HCT116 (cell line): ENCODE measurements around the gene SBF2. TPM values are rescaled to one million over a fixed set of nuclear protein-coding genes. Genes with fewer than 3 reads are reported as not detected.

Experiments
- ATAC-seq: fragments of 200-7000 bp; cut with Tn5 transposase; 2 replicates; pipeline ENCODE4 v1.9.1; 2020; ENCODE audit warnings: mild to moderate bottlenecking, moderate library complexity
- BruUV-seq: library from RNA; stranded (reverse); fragments of 400-500 nt; replicated peaks from 2 replicates; lab custom pipeline; 2021; lab: Mats Ljungman, UMichigan
- CTCF ChIA-PET: fragments of 300-600 bp; sonication (Branson Sonifier 250); formaldehyde crosslinking; loops from one replicate; lab custom pipeline; 2021; ENCODE audit warnings: antibody characterized with exemption; lab: Charles Lee
- POLR2A ChIA-PET: fragments of 300-600, 350-600 bp; sonication (Branson Sonifier 250); formaldehyde crosslinking; loops from one replicate; lab custom pipeline; 2021; ENCODE audit warnings: antibody characterized with exemption; lab: Charles Lee
- RAD21 ChIA-PET, 2 experiments: fragments of 300-600 bp; sonication (Branson Sonifier 250); formaldehyde crosslinking; loops; one replicate each; lab custom pipeline; 2023; ENCODE audit warnings: low total read pairs in 2 of 2; ENCODE audit not compliant: uncharacterized antibody in 2 of 2, unreplicated experiment in 2 of 2, low non-redundant PET in 1 of 2; lab: Charles Lee
- DNase-seq: peaks from one replicate; pipeline ENCODE4 v3.0.0-alpha.2; 2010; ENCODE audit warnings: low read depth, low spot score
- H2AFZ ChIP-seq: fragments of 200-600 bp; shearing (Covaris generic), sonication (generic); 2 replicates; pipeline ENCODE4 v1.6.1; 2017; ENCODE audit warnings: low read depth, mixed run types, mixed read lengths, antibody characterized with exemption, low read length; ENCODE audit not compliant: poor library complexity, severe bottlenecking
- H3K27ac ChIP-seq: 2 replicates; pipeline ENCODE4 v1.5.1; 2012; ENCODE audit warnings: low read depth, low read length
- H3K27me3 ChIP-seq: fragments of 200-600 bp; sonication (generic); 2 replicates; pipeline ENCODE4 v1.6.1; 2016; ENCODE audit warnings: mixed run types, low read length, mixed read lengths; ENCODE audit not compliant: insufficient read depth
- H3K36me3 ChIP-seq, 2 experiments: fragments of 200-500 bp in 1 of 2; fragments of 200-600 bp in 1 of 2; sonication (Bioruptor generic) in 1 of 2; sonication (generic) in 1 of 2; 2 replicates each; pipeline versions ENCODE4 v1.5.1 to v1.6.1; 2014 to 2016; ENCODE audit warnings: low read length in 2 of 2, inconsistent platforms in 1 of 2, mixed read lengths in 1 of 2, mixed run types in 1 of 2; ENCODE audit not compliant: insufficient read depth in 2 of 2, control insufficient read depth in 1 of 2
- H3K4me1 ChIP-seq, 2 experiments: fragments of 200-600 bp in 1 of 2; sonication (generic) in 1 of 2; 2 replicates each; pipeline versions ENCODE4 v1.5.1 to v1.6.1; 2012 to 2017; ENCODE audit warnings: low read length in 2 of 2, inconsistent platforms in 1 of 2, mild to moderate bottlenecking in 1 of 2, mixed read lengths in 1 of 2, mixed run types in 1 of 2, moderate library complexity in 1 of 2; ENCODE audit not compliant: insufficient read depth in 2 of 2, control insufficient read depth in 1 of 2
- H3K4me2 ChIP-seq: fragments of 200-600 bp; sonication (generic); 2 replicates; pipeline ENCODE4 v1.6.1; 2017; ENCODE audit warnings: mixed run types, low read length, mixed read lengths
- H3K4me3 ChIP-seq, 2 experiments: fragments of 200-600 bp in 1 of 2; sonication (generic) in 1 of 2; replicated peaks in 1 of 2; 2 replicates each; pipeline ENCODE4 v1.5.1; 2011 to 2016; ENCODE audit warnings: low read length in 2 of 2, control low read depth in 1 of 2, low read depth in 1 of 2, mild to moderate bottlenecking in 1 of 2, mixed read lengths in 1 of 2, mixed run types in 1 of 2
- H3K79me2 ChIP-seq: fragments of 200-600 bp; sonication (generic); 2 replicates; pipeline ENCODE4 v1.6.1; 2017; ENCODE audit warnings: mild to moderate bottlenecking, mixed run types, low read length, moderate library complexity, mixed read lengths; ENCODE audit not compliant: insufficient read depth
- H3K9ac ChIP-seq: fragments of 200-600 bp; sonication (generic); 2 replicates; pipeline ENCODE4 v1.6.1; 2016; ENCODE audit warnings: low read length, mixed read lengths
- H3K9me2 ChIP-seq: fragments of 200-600 bp; sonication (generic), shearing (Covaris generic); 2 replicates; pipeline ENCODE4 v1.6.1; 2017; ENCODE audit warnings: mixed run types, mild to moderate bottlenecking, moderate library complexity; ENCODE audit not compliant: insufficient read depth
- H3K9me3 ChIP-seq, 2 experiments: fragments of 200-500 bp in 1 of 2; fragments of 200-600 bp in 1 of 2; sonication (Bioruptor generic) in 1 of 2; sonication (generic) in 1 of 2; 2 replicates each; pipeline ENCODE4 v1.6.1; 2014 to 2017; ENCODE audit warnings: low read length in 2 of 2, mixed read lengths in 2 of 2, inconsistent platforms in 1 of 2, low read depth in 1 of 2, mild to moderate bottlenecking in 1 of 2, mixed run types in 1 of 2, moderate library complexity in 1 of 2; ENCODE audit not compliant: control insufficient read depth in 1 of 2, insufficient read depth in 1 of 2
- H4K20me1 ChIP-seq: fragments of 200-600 bp; sonication (generic), shearing (Covaris generic); 2 replicates; pipeline ENCODE4 v1.6.1; 2017; ENCODE audit warnings: mixed run types, mild to moderate bottlenecking, moderate library complexity; ENCODE audit not compliant: insufficient read depth
- ATF3 ChIP-seq: IDR thresholded peaks from 2 replicates; pipeline ENCODE4 v1.6.1; 2012
- CBX3 ChIP-seq: IDR thresholded peaks from 2 replicates; pipeline ENCODE4 v1.6.1; 2012; ENCODE audit warnings: low read depth
- CEBPB ChIP-seq: IDR thresholded peaks from 2 replicates; pipeline ENCODE4 v1.6.1; 2012; ENCODE audit warnings: low read depth
- CTCF ChIP-seq, 3 experiments: fragments of 200-600 bp in 1 of 3; sonication (generic) in 1 of 3; IDR thresholded peaks in 2 of 3; conservative IDR thresholded peaks in 1 of 3; 2 replicates each; pipeline ENCODE4 v1.5.1; 2012 to 2017; ENCODE audit warnings: low read depth in 2 of 3, low read length in 2 of 3, antibody characterized with exemption in 1 of 3, borderline replicate concordance in 1 of 3, control low read depth in 1 of 3, mild to moderate bottlenecking in 1 of 3, mixed read lengths in 1 of 3, mixed run types in 1 of 3, moderate library complexity in 1 of 3; ENCODE audit not compliant: insufficient read depth in 1 of 3
- EGR1 ChIP-seq: IDR thresholded peaks from 2 replicates; pipeline ENCODE4 v1.6.1; 2012; ENCODE audit warnings: low read depth
- ELF1 ChIP-seq: IDR thresholded peaks from 2 replicates; pipeline ENCODE4 v1.6.1; 2012; ENCODE audit warnings: low read depth, borderline replicate concordance
- EZH2 ChIP-seq: fragments of 200-600 bp; sonication (generic); IDR thresholded peaks from 2 replicates; pipeline ENCODE4 v1.6.1; 2017; ENCODE audit warnings: antibody characterized with exemption, mixed run types
- FOSL1 ChIP-seq: IDR thresholded peaks from 2 replicates; pipeline ENCODE4 v1.6.1; 2012; ENCODE audit warnings: low read depth
- JUND ChIP-seq: IDR thresholded peaks from 2 replicates; pipeline ENCODE4 v1.6.1; 2012
- MAX ChIP-seq: IDR thresholded peaks from 2 replicates; pipeline ENCODE4 v1.6.1; 2012
- POLR2A ChIP-seq: IDR thresholded peaks from 2 replicates; pipeline ENCODE4 v1.7.0; 2011; ENCODE audit warnings: borderline replicate concordance; ENCODE audit not compliant: insufficient read depth, insufficient read length; ENCODE audit errors: extremely low read depth
- POLR2AphosphoS5 ChIP-seq: IDR thresholded peaks from 2 replicates; pipeline ENCODE4 v1.6.1; 2011; ENCODE audit warnings: mild to moderate bottlenecking, low read depth, low read length, moderate library complexity
- REST ChIP-seq: IDR thresholded peaks from 2 replicates; pipeline ENCODE4 v1.6.1; 2012; ENCODE audit warnings: low read depth
- SIN3A ChIP-seq: IDR thresholded peaks from 2 replicates; pipeline ENCODE4 v1.6.1; 2012; ENCODE audit warnings: low read depth
- SRF ChIP-seq: IDR thresholded peaks from 2 replicates; pipeline ENCODE4 v1.6.1; 2012; ENCODE audit warnings: low read depth
- TCF7L2 ChIP-seq: IDR thresholded peaks from 2 replicates; pipeline ENCODE4 v1.7.0; 2011; ENCODE audit warnings: borderline replicate concordance, inconsistent platforms; ENCODE audit not compliant: insufficient read depth, insufficient read length; ENCODE audit errors: extremely low read depth
- YY1 ChIP-seq: IDR thresholded peaks from 2 replicates; pipeline ENCODE4 v1.6.1; 2011; ENCODE audit warnings: low read length, low read depth, moderate library complexity, mild to moderate bottlenecking; ENCODE audit not compliant: insufficient replicate concordance; ENCODE audit errors: extremely low read depth
- ZFX ChIP-seq: fragments of 450-650 bp; IDR thresholded peaks from 2 replicates; pipeline ENCODE4 v1.6.1; 2017
- intact Hi-C: fragments of 100-400 bp; cut with micrococcal nuclease; formaldehyde crosslinking; loops from 2 replicates; pipeline ENCODE4 v1.10.0; 2022
- total RNA-seq: library from RNA; stranded (reverse); gene quantifications from one replicate; pipeline ENCODE4 v1.2.1, GENCODE V29; 2021; ENCODE audit not compliant: unreplicated experiment

The SBF2 gene
- total RNA-seq, 1 experiment from 2014 or later = 35.0 TPM

GRCh38 chr11:9815486-9816136 is 478.4 kb downstream of the SBF2 start:
- Histone ChIP-seq H3K4me3 (no peak overlapping the region), H3K9me2 (no peaks in the 10 kb centered on the region), H2AFZ (no peak overlapping the region), H4K20me1 (no peaks in the 10 kb centered on the region), H3K4me2 (no peak overlapping the region), H3K36me3 (no peaks in the 10 kb centered on the region), H3K9me3 (no peaks in the 10 kb centered on the region), H3K79me2 (no peaks in the 10 kb centered on the region), H3K27me3 (no peaks in the 10 kb centered on the region), H3K4me1 (peaks cover 0 to 9% of the 10 kb centered on the region in 2 experiments; a peak in 2 of 4 replicates), H3K9ac (no peak overlapping the region), H3K27ac (no peak overlapping the region)
- ATAC-seq (peak; percentile 65; the same call in 1 of the 2 replicates), DNase-seq (no peak)
- CTCF ChIA-PET = interaction anchor here (1.0 kb wide), 1 partner anchor 281 kb away, joined by 3 read pairs; no protein-coding TSS in a partner anchor
- intact Hi-C loops = no loop called here
- no TSS peak for BruUV-seq
- RAD21 ChIA-PET = no interaction called here
- POLR2A ChIA-PET = no interaction called here
- no peak for TF ChIP-seq CBX3
- no peak for TF ChIP-seq ELF1
- TF ChIP-seq YY1 = no peak
- no peak for TF ChIP-seq ATF3
- TF ChIP-seq TCF7L2 = no peak
- no peak for TF ChIP-seq REST
- TF ChIP-seq SRF = no peak
- TF ChIP-seq MAX = no peak
- TF ChIP-seq ZFX = no peak
- no peak for TF ChIP-seq POLR2AphosphoS5
- no peak for TF ChIP-seq FOSL1
- TF ChIP-seq CEBPB = no peak
- no peak for TF ChIP-seq EZH2
- no peak for TF ChIP-seq JUND
- TF ChIP-seq SIN3A = no peak
- TF ChIP-seq CTCF (IDR thresholded peaks at IDR 0.05 in 2 of 3, conservative IDR thresholded peaks at IDR 0.05 in 1 of 3; ENCODE audit: borderline replicate concordance in 1 of 3, insufficient read depth in 1 of 3, low read depth in 2 of 3, low read length in 2 of 3) = no peak
- TF ChIP-seq EGR1 = no peak
- no peak for TF ChIP-seq POLR2A
